Measurements from ENCODE around the gene MTERF4.

Gene MTERF4

DNA sequence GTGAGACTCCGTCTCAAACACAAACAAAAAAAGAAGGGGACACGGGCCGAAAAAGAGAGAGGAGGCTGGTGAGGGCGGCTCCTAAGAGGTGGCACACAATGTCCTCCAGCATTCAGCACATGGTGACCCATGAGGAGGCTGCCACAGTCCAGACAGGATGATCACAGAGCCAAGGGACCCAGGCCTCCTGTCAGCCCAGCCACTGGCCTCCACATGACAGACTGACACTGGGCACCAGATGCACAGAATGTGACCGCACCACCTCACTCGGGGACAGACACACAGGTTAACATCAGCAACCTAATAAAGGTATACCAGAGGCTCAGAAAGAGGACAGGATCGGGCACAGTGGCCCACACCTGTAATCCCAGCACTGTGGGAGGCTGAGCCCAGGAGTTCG is 26.2 kb upstream of the MTERF4 start:
- no peaks in the 10 kb centered on the region for H4K20me1 ChIP-seq (ENCODE audit: insufficient read depth, low read length, poor library complexity, severe bottlenecking)
- no peak overlapping the region for H3K4me3 ChIP-seq (ENCODE audit: low read length, poor library complexity, severe bottlenecking)
- no peaks in the 10 kb centered on the region for H3F3A ChIP-seq (ENCODE audit: low read depth)
- no peak overlapping the region for H3K4me2 ChIP-seq (ENCODE audit: low read depth, low read length, poor library complexity, severe bottlenecking)
- H3K9me2 ChIP-seq (replicated peaks; ENCODE audit: low read depth, low read length) = no peaks in the 10 kb centered on the region
- no peak overlapping the region for H2AFZ ChIP-seq (ENCODE audit: low read length)
- no peaks in the 10 kb centered on the region for H3K27me3 ChIP-seq (ENCODE audit: insufficient read depth, low read length, poor library complexity, severe bottlenecking)
- H3K4me1 ChIP-seq (ENCODE audit: insufficient read depth, low read length, poor library complexity, severe bottlenecking) = no peaks in the 10 kb centered on the region
- H3K79me2 ChIP-seq (ENCODE audit: insufficient read depth, low read length) = no peaks in the 10 kb centered on the region
- H3K9ac ChIP-seq (ENCODE audit: low read depth, low read length, poor library complexity, severe bottlenecking) = no peak overlapping the region
- H3K9me3 ChIP-seq (ENCODE audit: insufficient read depth, low read depth, low read length) = no peaks in the 10 kb centered on the region
- TF ChIP-seq EZH2phosphoT487 (IDR thresholded peaks at IDR 0.05; ENCODE audit: borderline replicate concordance) (no peak), CTCF (conservative IDR thresholded peaks at IDR 0.05; ENCODE audit: low read length) (no peak)
- peaks cover 19% of the 10 kb centered on the region; the same call in 1 of the 2 replicates for H3K36me3 ChIP-seq (ENCODE audit: insufficient read depth, low read length)

GRCh38 chr2:241126771-241127202 is 24.7 kb upstream of the MTERF4 start:
- Histone ChIP-seq H3K9me2 (replicated peaks; ENCODE audit: low read depth, low read length) (no peaks in the 10 kb centered on the region), H4K20me1 (ENCODE audit: insufficient read depth, low read length, poor library complexity, severe bottlenecking) (no peaks in the 10 kb centered on the region), H3K4me3 (ENCODE audit: low read length, poor library complexity, severe bottlenecking) (no peak overlapping the region), H3K4me2 (ENCODE audit: low read depth, low read length, poor library complexity, severe bottlenecking) (no peak overlapping the region), H3K27me3 (ENCODE audit: insufficient read depth, low read length, poor library complexity, severe bottlenecking) (no peaks in the 10 kb centered on the region), H3K36me3 (ENCODE audit: insufficient read depth, low read length) (peaks cover 15% of the 10 kb centered on the region; the same call in 1 of the 2 replicates), H2AFZ (ENCODE audit: low read length) (no peak overlapping the region), H3K79me2 (ENCODE audit: insufficient read depth, low read length) (no peaks in the 10 kb centered on the region), H3F3A (ENCODE audit: low read depth) (no peaks in the 10 kb centered on the region), H3K4me1 (ENCODE audit: insufficient read depth, low read length, poor library complexity, severe bottlenecking) (no peaks in the 10 kb centered on the region), H3K9ac (ENCODE audit: low read depth, low read length, poor library complexity, severe bottlenecking) (no peak overlapping the region), H3K9me3 (ENCODE audit: insufficient read depth, low read depth, low read length) (no peaks in the 10 kb centered on the region)
- TF ChIP-seq EZH2phosphoT487 (IDR thresholded peaks at IDR 0.05; ENCODE audit: borderline replicate concordance) = no peak
- no peak for TF ChIP-seq CTCF (conservative IDR thresholded peaks at IDR 0.05; ENCODE audit: low read length)

GRCh38 chr2:241126201-241126611 is 24.1 kb upstream of the MTERF4 start:
- Histone ChIP-seq H3K36me3 (ENCODE audit: insufficient read depth, low read length) (peaks cover 15% of the 10 kb centered on the region; the same call in 1 of the 2 replicates), H4K20me1 (ENCODE audit: insufficient read depth, low read length, poor library complexity, severe bottlenecking) (no peaks in the 10 kb centered on the region), H3F3A (ENCODE audit: low read depth) (no peaks in the 10 kb centered on the region)

More at GRCh38 chr2:241126201-241126611, 24.1 kb upstream of the MTERF4 start:
- H3K4me2 ChIP-seq (ENCODE audit: low read depth, low read length, poor library complexity, severe bottlenecking) = no peak overlapping the region
- no peaks in the 10 kb centered on the region for H3K79me2 ChIP-seq (ENCODE audit: insufficient read depth, low read length)
- H3K9me3 ChIP-seq (ENCODE audit: insufficient read depth, low read depth, low read length) = no peaks in the 10 kb centered on the region
- H3K9me2 ChIP-seq (replicated peaks; ENCODE audit: low read depth, low read length) = no peaks in the 10 kb centered on the region
- H3K4me1 ChIP-seq (ENCODE audit: insufficient read depth, low read length, poor library complexity, severe bottlenecking) = no peaks in the 10 kb centered on the region
- H3K4me3 ChIP-seq (ENCODE audit: low read length, poor library complexity, severe bottlenecking) = no peak overlapping the region
- no peaks in the 10 kb centered on the region for H3K27me3 ChIP-seq (ENCODE audit: insufficient read depth, low read length, poor library complexity, severe bottlenecking)
- TF ChIP-seq EZH2phosphoT487 (IDR thresholded peaks at IDR 0.05; ENCODE audit: borderline replicate concordance) (no peak), CTCF (conservative IDR thresholded peaks at IDR 0.05; ENCODE audit: low read length) (no peak)
- no peak overlapping the region for H3K9ac ChIP-seq (ENCODE audit: low read depth, low read length, poor library complexity, severe bottlenecking)
- no peak overlapping the region for H2AFZ ChIP-seq (ENCODE audit: low read length)
